ENCODE results near the gene TM4SF20.
"Not testable (repeated sequence)": the region's sequence is repeated elsewhere in the genome, so short reads cannot be mapped to it uniquely, and the experiment has no call there.

The TM4SF20 gene

GRCh38 chr2:227364585-227365263, 14.4 kb downstream of the TM4SF20 start:
- not testable (repeated sequence) for H3K4me1 ChIP-seq (ENCODE audit: control insufficient read depth, insufficient read depth, low read length, poor library complexity, severe bottlenecking); H3K27ac ChIP-seq (ENCODE audit: low read depth, low read length, severe bottlenecking); H3K4me3 ChIP-seq (ENCODE audit: extremely low read depth, insufficient read depth, low read length, poor library complexity, severe bottlenecking); H3K9me3 ChIP-seq (ENCODE audit: control insufficient read depth, low read length)
- 90 to 97% methylated on average over 8 to 11 of the region's 11 CpGs for WGBS, 2 experiments (ENCODE audit: insufficient coverage in 2 of 2)
- H3K36me3 ChIP-seq (ENCODE audit: control insufficient read depth, insufficient read depth, low read length) = peaks cover 11% of the 10 kb centered on the region

- H3K36me3 ChIP-seq (ENCODE audit: control insufficient read depth, insufficient read depth, low read length) = peaks cover 19% of the 10 kb centered on the region
- H3K4me3 ChIP-seq (ENCODE audit: extremely low read depth, insufficient read depth, low read length, poor library complexity, severe bottlenecking) = no peak overlapping the region
- H3K9me3 ChIP-seq (ENCODE audit: control insufficient read depth, low read length) = no peaks in the 10 kb centered on the region
- H3K4me1 ChIP-seq (ENCODE audit: control insufficient read depth, insufficient read depth, low read length, poor library complexity, severe bottlenecking) = no peaks in the 10 kb centered on the region
- H3K27ac ChIP-seq (ENCODE audit: low read depth, low read length, severe bottlenecking) = no peak overlapping the region
- 90 to 93% methylated on average over 2 to 3 of the region's 6 CpGs for WGBS, 2 experiments (ENCODE audit: insufficient coverage in 2 of 2)
Observed at GRCh38 chr2:227363756-227364155, 15.3 kb downstream of the TM4SF20 start.

- 96 to 100% methylated on average over 3 to 4 of the region's 5 CpGs for WGBS, 2 experiments (ENCODE audit: insufficient coverage in 2 of 2)
- Histone ChIP-seq H3K4me1 (ENCODE audit: control insufficient read depth, insufficient read depth, low read length, poor library complexity, severe bottlenecking) (no peaks in the 10 kb centered on the region), H3K27ac (ENCODE audit: low read depth, low read length, severe bottlenecking) (no peak overlapping the region), H3K9me3 (ENCODE audit: control insufficient read depth, low read length) (no peaks in the 10 kb centered on the region), H3K36me3 (ENCODE audit: control insufficient read depth, insufficient read depth, low read length) (peaks cover 48% of the 10 kb centered on the region), H3K4me3 (ENCODE audit: extremely low read depth, insufficient read depth, low read length, poor library complexity, severe bottlenecking) (no peak overlapping the region)
Observed at GRCh38 chr2:227360351-227360750, 18.8 kb downstream of the TM4SF20 start.

- 88 to 97% methylated on average over 3 to 4 of the region's 4 CpGs for WGBS, 2 experiments (ENCODE audit: insufficient coverage in 2 of 2)
- H3K36me3 ChIP-seq (ENCODE audit: control insufficient read depth, insufficient read depth, low read length) = peaks cover 30% of the 10 kb centered on the region
- H3K9me3 ChIP-seq (ENCODE audit: control insufficient read depth, low read length) = no peaks in the 10 kb centered on the region
- H3K4me3 ChIP-seq (ENCODE audit: extremely low read depth, insufficient read depth, low read length, poor library complexity, severe bottlenecking) = no peak overlapping the region
- no peaks in the 10 kb centered on the region for H3K4me1 ChIP-seq (ENCODE audit: control insufficient read depth, insufficient read depth, low read length, poor library complexity, severe bottlenecking)
- H3K27ac ChIP-seq (ENCODE audit: low read depth, low read length, severe bottlenecking) = no peak overlapping the region
Observed at GRCh38 chr2:227351639-227352038, 27.5 kb downstream of the TM4SF20 start.

GRCh38 chr2:227349989-227350612, 29.0 kb downstream of the TM4SF20 start:
- no peak overlapping the region for H3K27ac ChIP-seq (ENCODE audit: low read depth, low read length, severe bottlenecking)
- no peak overlapping the region for H3K4me3 ChIP-seq (ENCODE audit: extremely low read depth, insufficient read depth, low read length, poor library complexity, severe bottlenecking)
- H3K4me1 ChIP-seq (ENCODE audit: control insufficient read depth, insufficient read depth, low read length, poor library complexity, severe bottlenecking) = peaks cover 4% of the 10 kb centered on the region
- WGBS, 2 experiments (ENCODE audit: insufficient coverage in 2 of 2) = 92% methylated on average over 2 of the region's 7 CpGs; no CpG with 5 or more reads in 1 of the 2 experiments
- no peaks in the 10 kb centered on the region for H3K9me3 ChIP-seq (ENCODE audit: control insufficient read depth, low read length)
- H3K36me3 ChIP-seq (ENCODE audit: control insufficient read depth, insufficient read depth, low read length) = peaks cover 20% of the 10 kb centered on the region

- peaks cover 4% of the 10 kb centered on the region for H3K4me1 ChIP-seq (ENCODE audit: control insufficient read depth, insufficient read depth, low read length, poor library complexity, severe bottlenecking)
- no peak overlapping the region for H3K27ac ChIP-seq (ENCODE audit: low read depth, low read length, severe bottlenecking)
- no peaks in the 10 kb centered on the region for H3K9me3 ChIP-seq (ENCODE audit: control insufficient read depth, low read length)
- peaks cover 24% of the 10 kb centered on the region for H3K36me3 ChIP-seq (ENCODE audit: control insufficient read depth, insufficient read depth, low read length)
- H3K4me3 ChIP-seq (ENCODE audit: extremely low read depth, insufficient read depth, low read length, poor library complexity, severe bottlenecking) = no peak overlapping the region
- WGBS, 2 experiments (ENCODE audit: insufficient coverage in 2 of 2) = 100% methylated on average over 1 of the region's 2 CpGs; no CpG with 5 or more reads in 1 of the 2 experiments
Observed at GRCh38 chr2:227348324-227348723, 30.8 kb downstream of the TM4SF20 start.

- no peaks in the 10 kb centered on the region for H3K9me3 ChIP-seq (ENCODE audit: control insufficient read depth, low read length)
Observed at GRCh38 chr2:227347117-227347516, 32.0 kb downstream of the TM4SF20 start.

GRCh38 chr2:227344231-227344630, 34.9 kb downstream of the TM4SF20 start:
- H3K9me3 ChIP-seq (ENCODE audit: control insufficient read depth, low read length) = no peaks in the 10 kb centered on the region
- H3K4me1 ChIP-seq (ENCODE audit: control insufficient read depth, insufficient read depth, low read length, poor library complexity, severe bottlenecking) = peaks cover 4% of the 10 kb centered on the region
- no peak overlapping the region for H3K4me3 ChIP-seq (ENCODE audit: extremely low read depth, insufficient read depth, low read length, poor library complexity, severe bottlenecking)
- H3K27ac ChIP-seq (ENCODE audit: low read depth, low read length, severe bottlenecking) = no peak overlapping the region
- 92% methylated on average over 2 of the region's 2 CpGs; no CpG with 5 or more reads in 1 of the 2 experiments for WGBS, 2 experiments (ENCODE audit: insufficient coverage in 2 of 2)
- peaks cover 35% of the 10 kb centered on the region for H3K36me3 ChIP-seq (ENCODE audit: control insufficient read depth, insufficient read depth, low read length)

More at GRCh38 chr2:227347117-227347516, 32.0 kb downstream of the TM4SF20 start:
- Histone ChIP-seq H3K27ac (ENCODE audit: low read depth, low read length, severe bottlenecking) (no peak overlapping the region), H3K4me1 (ENCODE audit: control insufficient read depth, insufficient read depth, low read length, poor library complexity, severe bottlenecking) (peaks cover 4% of the 10 kb centered on the region), H3K4me3 (ENCODE audit: extremely low read depth, insufficient read depth, low read length, poor library complexity, severe bottlenecking) (no peak overlapping the region), H3K36me3 (ENCODE audit: control insufficient read depth, insufficient read depth, low read length) (peaks cover 33% of the 10 kb centered on the region)
- WGBS, 2 experiments (ENCODE audit: insufficient coverage in 2 of 2) = 80 to 90% methylated on average over 5 to 6 of the region's 7 CpGs

- no peaks in the 10 kb centered on the region for H3K9me3 ChIP-seq (ENCODE audit: control insufficient read depth, low read length)
- peaks cover 26% of the 10 kb centered on the region for H3K36me3 ChIP-seq (ENCODE audit: control insufficient read depth, insufficient read depth, low read length)
- H3K4me1 ChIP-seq (ENCODE audit: control insufficient read depth, insufficient read depth, low read length, poor library complexity, severe bottlenecking) = peaks cover 4% of the 10 kb centered on the region
- WGBS, 2 experiments (ENCODE audit: insufficient coverage in 2 of 2) = no CpG with 5 or more reads among the region's 2 CpGs
- H3K4me3 ChIP-seq (ENCODE audit: extremely low read depth, insufficient read depth, low read length, poor library complexity, severe bottlenecking) = no peak overlapping the region
- no peak overlapping the region for H3K27ac ChIP-seq (ENCODE audit: low read depth, low read length, severe bottlenecking)
Observed at GRCh38 chr2:227341553-227341952, 37.6 kb downstream of the TM4SF20 start.

- WGBS, 2 experiments (ENCODE audit: insufficient coverage in 2 of 2) = 100% methylated on average over 1 of the region's 6 CpGs; no CpG with 5 or more reads in 1 of the 2 experiments
- Histone ChIP-seq H3K36me3 (ENCODE audit: control insufficient read depth, insufficient read depth, low read length) (peaks cover 39% of the 10 kb centered on the region), H3K27ac (ENCODE audit: low read depth, low read length, severe bottlenecking) (no peak overlapping the region), H3K9me3 (ENCODE audit: control insufficient read depth, low read length) (no peaks in the 10 kb centered on the region), H3K4me3 (ENCODE audit: extremely low read depth, insufficient read depth, low read length, poor library complexity, severe bottlenecking) (no peak overlapping the region), H3K4me1 (ENCODE audit: control insufficient read depth, insufficient read depth, low read length, poor library complexity, severe bottlenecking) (no peaks in the 10 kb centered on the region)
Observed at GRCh38 chr2:227340106-227340505, 39.0 kb downstream of the TM4SF20 start.

- 100% methylated on average over 1 to 2 of the region's 2 CpGs for WGBS, 2 experiments (ENCODE audit: insufficient coverage in 2 of 2)
- H3K27ac ChIP-seq (ENCODE audit: low read depth, low read length, severe bottlenecking) = no peak overlapping the region
- H3K4me1 ChIP-seq (ENCODE audit: control insufficient read depth, insufficient read depth, low read length, poor library complexity, severe bottlenecking) = no peaks in the 10 kb centered on the region
- H3K9me3 ChIP-seq (ENCODE audit: control insufficient read depth, low read length) = no peaks in the 10 kb centered on the region
- peaks cover 49% of the 10 kb centered on the region for H3K36me3 ChIP-seq (ENCODE audit: control insufficient read depth, insufficient read depth, low read length)
- H3K4me3 ChIP-seq (ENCODE audit: extremely low read depth, insufficient read depth, low read length, poor library complexity, severe bottlenecking) = no peak overlapping the region
Observed at GRCh38 chr2:227339098-227339599, 40.0 kb downstream of the TM4SF20 start.

All from mesodermal cell (in vitro differentiated cells).